ENCODE results near the gene KRTCAP2. TPM values are rescaled to one million over a fixed set of nuclear protein-coding genes. Genes with fewer than 3 reads are reported as not detected.

KRTCAP2 gene
- total RNA-seq, 4 donors from 2014 or later = 1.5 to 200 (median 62.5) TPM

DNA sequence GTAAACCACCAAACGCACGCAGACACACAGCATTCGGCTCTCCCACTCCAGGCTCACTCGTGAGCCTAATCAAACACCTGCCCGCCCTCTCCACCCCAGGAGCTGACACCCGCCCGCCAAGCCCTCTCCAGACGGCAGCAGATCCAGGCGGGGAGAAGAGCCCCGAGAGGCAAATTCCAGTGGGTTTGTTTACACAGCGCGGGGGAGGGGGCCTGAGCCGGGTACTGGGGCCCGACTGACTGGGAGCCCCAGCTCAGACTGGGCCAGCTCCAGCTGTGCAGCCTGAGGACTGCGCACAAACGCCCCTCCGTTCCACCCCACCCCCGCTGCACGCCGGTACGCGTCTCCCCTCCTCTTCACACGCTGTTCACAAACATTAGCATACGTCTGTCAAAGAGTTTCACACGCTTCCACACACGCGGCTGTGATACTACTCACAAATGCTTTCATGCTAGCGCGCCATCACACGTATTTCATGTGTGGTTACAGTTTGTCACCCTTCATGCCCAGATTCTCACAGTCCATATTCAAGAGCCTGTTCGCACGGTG is 46.5 kb downstream of the KRTCAP2 start:
- intact Hi-C loops (cut with DNase I; ENCODE audit: low total_unique reads) = no loop called here
- Histone ChIP-seq H3K27me3 (no peaks in the 10 kb centered on the region), H3K36me3 (no peaks in the 10 kb centered on the region), H3K27ac (peak overlapping the region; percentile 52 to 74), H3K9me3 (no peaks in the 10 kb centered on the region), H3K4me3 (peak overlapping the region; percentile 62), H3K4me1 (peaks cover 0 to 23% of the 10 kb centered on the region in 2 donors)
- DNase-seq = peak in 1 of 2 donors; percentile 28
- no peak for TF ChIP-seq POLR2A (IDR thresholded peaks at IDR 0.05)

DNA sequence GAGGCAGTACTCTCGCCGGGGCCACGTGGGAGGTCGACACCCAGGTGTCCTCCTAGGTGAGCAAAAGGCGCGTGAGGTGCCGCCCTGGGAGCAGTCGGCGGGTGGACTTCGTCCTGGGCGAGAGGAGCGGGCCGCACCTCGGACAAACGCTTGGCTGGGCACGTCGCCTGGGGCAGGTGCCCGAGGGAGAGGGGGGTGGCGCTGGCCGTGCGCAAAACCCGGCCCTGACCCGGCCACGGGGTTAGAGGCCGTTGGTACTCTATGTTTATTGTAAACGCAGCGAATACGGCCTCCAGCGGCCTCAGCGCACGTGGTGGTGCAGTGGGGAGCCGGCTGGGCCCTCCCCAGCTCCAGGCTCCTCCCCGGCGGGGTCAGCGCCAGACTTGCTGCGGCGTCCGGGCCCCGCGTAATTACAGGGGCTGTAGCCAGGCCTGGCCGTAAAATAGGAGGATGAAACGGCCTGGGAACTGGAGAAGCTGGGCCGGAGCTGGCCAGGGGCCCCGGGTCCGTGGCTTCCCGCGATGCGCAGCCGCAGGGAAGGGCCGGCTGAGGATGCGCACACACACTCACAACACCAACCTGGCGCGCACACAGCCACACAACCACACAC is 47.1 kb downstream of the KRTCAP2 start:
- peak overlapping the region; percentile 52 to 74 for H3K27ac ChIP-seq
- H3K4me3 ChIP-seq = peak overlapping the region; percentile 62
- no peak for TF ChIP-seq CTCF (IDR thresholded peaks at IDR 0.05)
- no peak for TF ChIP-seq POLR2A (IDR thresholded peaks at IDR 0.05)
- no peaks in the 10 kb centered on the region for H3K27me3 ChIP-seq
- H3K36me3 ChIP-seq = no peaks in the 10 kb centered on the region
- intact Hi-C loops (cut with DNase I; ENCODE audit: low total_unique reads) = no loop called here
- peaks cover 0 to 23% of the 10 kb centered on the region in 2 donors for H3K4me1 ChIP-seq
- DNase-seq = peak; percentile 65 to 75
- H3K9me3 ChIP-seq = no peaks in the 10 kb centered on the region

DNA sequence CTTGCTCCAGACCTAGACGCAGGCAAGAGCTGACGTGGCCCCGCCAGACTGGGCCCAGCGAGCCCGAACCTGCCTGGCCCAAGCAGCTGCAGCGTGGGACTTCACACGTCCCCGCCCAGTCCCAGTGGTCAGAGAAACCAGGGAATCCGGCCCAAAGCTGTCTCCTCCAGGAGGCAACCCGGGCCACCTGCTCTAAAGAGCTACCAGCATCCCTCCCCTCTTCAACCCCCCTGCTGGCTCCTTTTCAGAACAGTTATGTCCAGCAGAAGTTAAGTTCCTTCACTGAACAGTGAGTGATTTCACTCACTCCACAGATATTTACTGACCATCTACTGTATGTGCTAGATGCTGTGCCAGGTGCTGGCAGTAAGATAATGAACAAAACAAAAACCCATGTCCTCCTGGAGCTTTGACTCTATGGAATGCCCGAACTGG is 47.6 kb downstream of the KRTCAP2 start:
- H3K27ac ChIP-seq = peak overlapping the region; percentile 52 to 74
- no peaks in the 10 kb centered on the region for H3K27me3 ChIP-seq
- TF ChIP-seq CTCF (IDR thresholded peaks at IDR 0.05) (no peak), POLR2A (IDR thresholded peaks at IDR 0.05) (no peak)
- intact Hi-C loops (cut with DNase I; ENCODE audit: low total_unique reads) = no loop called here
- H3K4me3 ChIP-seq = no peak overlapping the region
- no peaks in the 10 kb centered on the region for H3K9me3 ChIP-seq
- H3K4me1 ChIP-seq = peaks cover 0 to 23% of the 10 kb centered on the region in 2 donors
- no peaks in the 10 kb centered on the region for H3K36me3 ChIP-seq
- no peak for DNase-seq

DNA sequence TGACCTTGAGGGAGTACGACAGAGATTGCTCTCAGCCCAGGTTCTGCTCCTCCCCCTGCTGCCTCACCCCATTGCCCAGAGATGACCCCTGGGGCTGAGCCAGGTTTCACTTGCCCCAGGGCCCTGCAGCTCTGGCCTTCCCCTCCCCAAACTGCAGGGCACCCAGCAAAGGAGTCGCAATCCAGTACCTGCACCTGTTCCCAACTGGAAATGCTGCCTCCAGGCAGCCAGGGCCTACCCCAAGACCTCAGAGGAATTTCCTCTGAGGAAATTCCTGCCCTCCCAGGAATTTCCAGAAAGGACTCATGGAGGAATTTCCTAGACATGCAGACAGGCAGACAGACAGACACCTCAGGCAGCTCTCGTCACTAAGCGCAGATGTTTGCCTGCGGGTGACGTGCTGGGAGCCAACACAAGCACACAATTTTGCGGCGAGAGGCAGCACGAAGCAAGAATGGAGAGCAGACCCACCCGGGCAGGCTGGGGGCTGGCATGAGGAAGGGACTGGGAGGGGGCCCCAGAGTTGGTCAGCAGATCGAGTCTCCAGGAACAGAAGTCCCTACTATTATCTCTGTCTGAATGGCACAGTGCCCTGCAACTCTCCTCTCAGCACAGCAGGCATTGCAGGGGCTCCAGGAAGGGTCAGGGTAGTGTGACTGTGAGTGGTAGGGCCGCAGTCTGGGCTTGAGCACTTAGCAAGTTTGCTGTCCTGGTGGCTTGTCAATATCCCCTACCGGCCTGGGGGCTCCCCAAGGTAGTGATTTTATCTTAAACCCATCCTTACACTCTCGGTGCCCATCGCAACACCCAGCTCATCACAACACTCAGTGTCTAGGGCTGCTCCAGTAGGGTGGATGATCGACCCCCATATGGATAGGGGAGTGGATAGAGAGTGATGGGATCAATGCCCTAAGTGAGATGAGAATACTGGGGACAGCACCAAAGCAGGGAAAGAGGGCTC is 48.3 kb downstream of the KRTCAP2 start:
- no peaks in the 10 kb centered on the region for H3K36me3 ChIP-seq
- H3K4me3 ChIP-seq = no peak overlapping the region
- peaks cover 0 to 20% of the 10 kb centered on the region in 2 donors for H3K4me1 ChIP-seq
- H3K27ac ChIP-seq = peak overlapping the region in 1 of 2 donors; percentile 14
- intact Hi-C loops (cut with DNase I; ENCODE audit: low total_unique reads) = no loop called here
- no peaks in the 10 kb centered on the region for H3K27me3 ChIP-seq
- no peak for DNase-seq
- TF ChIP-seq POLR2A (IDR thresholded peaks at IDR 0.05) (no peak), CTCF (IDR thresholded peaks at IDR 0.05) (no peak)
- H3K9me3 ChIP-seq = no peaks in the 10 kb centered on the region

GRCh38 chr1:155123801-155124200 is 49.3 kb downstream of the KRTCAP2 start:
- intact Hi-C loops (cut with DNase I; ENCODE audit: low total_unique reads) = no loop called here

More at GRCh38 chr1:155123801-155124200, 49.3 kb downstream of the KRTCAP2 start:
- Histone ChIP-seq H3K4me3 (no peak overlapping the region), H3K36me3 (no peaks in the 10 kb centered on the region), H3K27ac (peak overlapping the region in 1 of 2 donors; percentile 14), H3K4me1 (peaks cover 0 to 16% of the 10 kb centered on the region in 2 donors), H3K9me3 (no peaks in the 10 kb centered on the region), H3K27me3 (no peaks in the 10 kb centered on the region)
- no peak for TF ChIP-seq POLR2A (IDR thresholded peaks at IDR 0.05)
- TF ChIP-seq CTCF (IDR thresholded peaks at IDR 0.05) = no peak
- no peak for DNase-seq
